ENCODE results near the gene MBTPS1. TPM values are rescaled to one million over a fixed set of nuclear protein-coding genes. Genes with fewer than 3 reads are reported as not detected.
A peak's percentile ranks its signal among the peaks of the same experiment; 100 is the strongest.

Gene MBTPS1
- total RNA-seq, 1 experiment from 2014 or later = 46.9 TPM

- TF ChIP-seq FOXP4 (CRISPR knock-in tag; IDR thresholded peaks at IDR 0.05) (peak; percentile 76), TEAD1 (CRISPR knock-in tag; IDR thresholded peaks at IDR 0.05) (no peak), HMGXB4 (CRISPR knock-in tag; IDR thresholded peaks at IDR 0.05) (peak; percentile 92), SP1 (CRISPR knock-in tag; conservative IDR thresholded peaks at IDR 0.05) (peak; percentile 76), AFF4 (CRISPR knock-in tag; IDR thresholded peaks at IDR 0.05; ENCODE audit: borderline replicate concordance) (no peak), STAT6 (CRISPR knock-in tag; conservative IDR thresholded peaks at IDR 0.05; ENCODE audit: low read depth) (no peak), ATF6 (CRISPR knock-in tag; IDR thresholded peaks at IDR 0.05) (no peak), ZMAT4 (CRISPR knock-in tag; IDR thresholded peaks at IDR 0.05) (no peak), MXD4 (CRISPR knock-in tag; IDR thresholded peaks at IDR 0.05; ENCODE audit: borderline replicate concordance) (no peak), ARID4B (CRISPR knock-in tag; IDR thresholded peaks at IDR 0.05; ENCODE audit: borderline replicate concordance) (peak; percentile 65; the same call in 1 of the 2 replicates), CREB1 (CRISPR knock-in tag; IDR thresholded peaks at IDR 0.05) (no peak), PRDM15 (CRISPR knock-in tag; IDR thresholded peaks at IDR 0.05) (no peak), CTCF (IDR thresholded peaks at IDR 0.05) (no peak)
Measured at GRCh38 chr16:84116720-84117493, at the start of gene MBTPS1 (continued).
